HepG2 (cell line): ENCODE data around the gene PHRF1. TPM values are rescaled to one million over a fixed set of nuclear protein-coding genes. Genes with fewer than 3 reads are reported as not detected.

Source experiments
- AKAP8 ChIP-seq: sonication (generic); formaldehyde crosslinking; IDR thresholded peaks from 2 replicates; pipeline ENCODE4 v1.5.1; 2020; ENCODE audit warnings: mild to moderate bottlenecking, missing genetic modification reagents
- E2F2 ChIP-seq: sonication (generic); formaldehyde crosslinking; IDR thresholded peaks from 2 replicates; pipeline ENCODE4 v1.4.0; 2020; ENCODE audit warnings: missing genetic modification reagents, borderline replicate concordance
- HCFC1 ChIP-seq: fragments of 150-350 bp; IDR thresholded peaks from 2 replicates; pipeline ENCODE4 v1.6.1; 2014; ENCODE audit warnings: low read depth, low read length
- KAT7 ChIP-seq: IDR thresholded peaks from 2 replicates; pipeline ENCODE4 v1.6.1; 2018; ENCODE audit warnings: borderline replicate concordance, missing compliant biosample characterization
- MXD4 ChIP-seq: IDR thresholded peaks from 2 replicates; pipeline ENCODE4 v1.6.1; 2016; ENCODE audit warnings: mild to moderate bottlenecking, missing biosample characterization, missing genetic modification reagents
- NFIC ChIP-seq: IDR thresholded peaks from 2 replicates; pipeline ENCODE4 v1.6.1; 2012; ENCODE audit warnings: mild to moderate bottlenecking, low read length, inconsistent platforms
- ZBTB25 ChIP-seq: IDR thresholded peaks from 2 replicates; pipeline ENCODE4 v1.6.1; 2018; ENCODE audit warnings: missing genetic modification reagents
- ZC3H4 ChIP-seq: sonication (generic); formaldehyde crosslinking; IDR thresholded peaks from 2 replicates; pipeline ENCODE4 v1.4.0; 2020; ENCODE audit warnings: missing genetic modification reagents, borderline replicate concordance
- ZFP36L2 ChIP-seq: sonication (generic); formaldehyde crosslinking; IDR thresholded peaks from 2 replicates; pipeline ENCODE4 v1.4.0; 2020; ENCODE audit warnings: missing genetic modification reagents
- ZFP62 ChIP-seq: sonication (generic); formaldehyde crosslinking; IDR thresholded peaks from 2 replicates; pipeline ENCODE4 v1.4.0; 2020; ENCODE audit warnings: missing genetic modification reagents
- ZNF230 ChIP-seq: sonication (generic); formaldehyde crosslinking; IDR thresholded peaks from 2 replicates; pipeline ENCODE4 v1.4.0; 2020; ENCODE audit warnings: mild to moderate bottlenecking, missing genetic modification reagents
- ZNF468 ChIP-seq: sonication (generic); formaldehyde crosslinking; IDR thresholded peaks from 2 replicates; pipeline ENCODE4 v1.8.0; 2022; ENCODE audit warnings: mild to moderate bottlenecking, moderate library complexity, missing genetic modification reagents
- ZNF503 ChIP-seq: sonication (generic); formaldehyde crosslinking; IDR thresholded peaks from 2 replicates; pipeline ENCODE4 v1.4.0; 2020; ENCODE audit warnings: missing genetic modification reagents
- ZNF766 ChIP-seq: sonication (generic); formaldehyde crosslinking; IDR thresholded peaks from 2 replicates; pipeline ENCODE4 v1.5.0; 2020; ENCODE audit warnings: missing genetic modification reagents, borderline replicate concordance
- ZNF83 ChIP-seq: sonication (generic); formaldehyde crosslinking; IDR thresholded peaks from 2 replicates; pipeline ENCODE4 v1.4.0; 2020; ENCODE audit warnings: missing genetic modification reagents, mild to moderate bottlenecking, borderline replicate concordance
- ZSCAN21 ChIP-seq: sonication (generic); formaldehyde crosslinking; IDR thresholded peaks from 2 replicates; pipeline ENCODE4 v1.8.0; 2022; ENCODE audit warnings: mild to moderate bottlenecking, missing genetic modification reagents, moderate library complexity, borderline replicate concordance
- polyA plus RNA-seq, 8 experiments: library from polyadenylated mRNA; depleted of rRNA in 3 of 8; stranded (reverse) in 7 of 8; unstranded in 1 of 8; fragments of >200 nt; fragmentation: Illumina TruSeq in 4 of 8; extraction: Trizol in 4 of 8; gene quantifications; 2 replicates each; pipeline versions ENCODE4 v1.2.1 to v1.2.3, GENCODE V29; 2011 to 2016; ENCODE audit warnings: low read depth in 4 of 8, missing spikeins in 1 of 8, mixed read lengths in 1 of 8; ENCODE audit not compliant: insufficient read depth in 1 of 8
- total RNA-seq, 5 experiments: library from RNA; depleted of rRNA; stranded (reverse); fragments of >200 nt; fragmentation: Illumina TruSeq; extraction: Trizol; gene quantifications; 2 replicates each; pipeline ENCODE4 v1.2.3, GENCODE V29; 2016; ENCODE audit warnings: low read depth in 1 of 5
- TF ChIP-seq, protein P1 (sequence below): sonication (generic); formaldehyde crosslinking; IDR thresholded peaks from 2 replicates; pipeline ENCODE4 v1.9.0; 2021; ENCODE audit warnings: mild to moderate bottlenecking, missing genetic modification reagents
- TF ChIP-seq, protein P2 (sequence below): sonication (generic); formaldehyde crosslinking; IDR thresholded peaks from 2 replicates; pipeline ENCODE4 v1.4.0; 2020; ENCODE audit warnings: mild to moderate bottlenecking, missing genetic modification reagents
- TF ChIP-seq, protein P3 (sequence below): sonication (generic); formaldehyde crosslinking; IDR thresholded peaks from 2 replicates; pipeline ENCODE4 v1.4.0; 2020; ENCODE audit warnings: missing genetic modification reagents

PHRF1 gene
- total and polyA plus RNA-seq, 2 of the 13 experiments (the other 11 are each of a cell fraction or from before 2014, with no cell fraction given): 8.2 to 16.7 TPM

DNA sequence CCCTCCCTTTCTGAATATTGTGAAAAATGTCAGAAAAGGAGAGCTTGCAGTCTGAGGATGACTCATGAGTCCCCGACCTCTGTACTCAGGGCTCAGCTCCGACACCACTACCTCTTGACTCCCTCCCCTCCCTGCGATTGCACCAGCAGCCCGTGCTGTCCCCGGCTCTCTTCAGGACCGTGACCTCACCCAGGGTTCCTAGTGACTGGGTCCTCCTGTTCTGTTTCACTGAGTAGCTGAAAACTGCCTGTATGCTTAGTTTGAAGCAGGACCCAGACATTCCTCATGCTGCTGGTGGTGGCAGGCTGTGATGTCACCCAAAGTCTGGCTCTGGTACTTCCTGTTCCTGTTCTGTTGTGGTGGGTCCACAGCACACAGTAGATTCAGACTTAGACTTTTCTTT is 11.7 kb downstream of the PHRF1 start (continued):
- TF ChIP-seq E2F2 (CRISPR knock-in tag) (no peak), ZBTB25 (peak; percentile 85), ZNF503 (CRISPR knock-in tag) (no peak), ZNF766 (no peak), ZNF230 (no peak), ZC3H4 (CRISPR knock-in tag) (no peak), ZFP62 (CRISPR knock-in tag) (no peak), MXD4 (CRISPR knock-in tag) (peak; percentile 81), HCFC1 (no peak), ZNF83 (CRISPR knock-in tag) (no peak), KAT7 (CRISPR knock-in tag) (0 out of 2 replicates have a peak, but pooled peaks have one; percentile 47), ZSCAN21 (CRISPR knock-in tag) (peak; percentile 81), ZFP36L2 (CRISPR knock-in tag) (no peak), ZNF468 (CRISPR knock-in tag) (no peak), NFIC (no peak), AKAP8 (no peak)
- TF ChIP-seq, protein P1, sequence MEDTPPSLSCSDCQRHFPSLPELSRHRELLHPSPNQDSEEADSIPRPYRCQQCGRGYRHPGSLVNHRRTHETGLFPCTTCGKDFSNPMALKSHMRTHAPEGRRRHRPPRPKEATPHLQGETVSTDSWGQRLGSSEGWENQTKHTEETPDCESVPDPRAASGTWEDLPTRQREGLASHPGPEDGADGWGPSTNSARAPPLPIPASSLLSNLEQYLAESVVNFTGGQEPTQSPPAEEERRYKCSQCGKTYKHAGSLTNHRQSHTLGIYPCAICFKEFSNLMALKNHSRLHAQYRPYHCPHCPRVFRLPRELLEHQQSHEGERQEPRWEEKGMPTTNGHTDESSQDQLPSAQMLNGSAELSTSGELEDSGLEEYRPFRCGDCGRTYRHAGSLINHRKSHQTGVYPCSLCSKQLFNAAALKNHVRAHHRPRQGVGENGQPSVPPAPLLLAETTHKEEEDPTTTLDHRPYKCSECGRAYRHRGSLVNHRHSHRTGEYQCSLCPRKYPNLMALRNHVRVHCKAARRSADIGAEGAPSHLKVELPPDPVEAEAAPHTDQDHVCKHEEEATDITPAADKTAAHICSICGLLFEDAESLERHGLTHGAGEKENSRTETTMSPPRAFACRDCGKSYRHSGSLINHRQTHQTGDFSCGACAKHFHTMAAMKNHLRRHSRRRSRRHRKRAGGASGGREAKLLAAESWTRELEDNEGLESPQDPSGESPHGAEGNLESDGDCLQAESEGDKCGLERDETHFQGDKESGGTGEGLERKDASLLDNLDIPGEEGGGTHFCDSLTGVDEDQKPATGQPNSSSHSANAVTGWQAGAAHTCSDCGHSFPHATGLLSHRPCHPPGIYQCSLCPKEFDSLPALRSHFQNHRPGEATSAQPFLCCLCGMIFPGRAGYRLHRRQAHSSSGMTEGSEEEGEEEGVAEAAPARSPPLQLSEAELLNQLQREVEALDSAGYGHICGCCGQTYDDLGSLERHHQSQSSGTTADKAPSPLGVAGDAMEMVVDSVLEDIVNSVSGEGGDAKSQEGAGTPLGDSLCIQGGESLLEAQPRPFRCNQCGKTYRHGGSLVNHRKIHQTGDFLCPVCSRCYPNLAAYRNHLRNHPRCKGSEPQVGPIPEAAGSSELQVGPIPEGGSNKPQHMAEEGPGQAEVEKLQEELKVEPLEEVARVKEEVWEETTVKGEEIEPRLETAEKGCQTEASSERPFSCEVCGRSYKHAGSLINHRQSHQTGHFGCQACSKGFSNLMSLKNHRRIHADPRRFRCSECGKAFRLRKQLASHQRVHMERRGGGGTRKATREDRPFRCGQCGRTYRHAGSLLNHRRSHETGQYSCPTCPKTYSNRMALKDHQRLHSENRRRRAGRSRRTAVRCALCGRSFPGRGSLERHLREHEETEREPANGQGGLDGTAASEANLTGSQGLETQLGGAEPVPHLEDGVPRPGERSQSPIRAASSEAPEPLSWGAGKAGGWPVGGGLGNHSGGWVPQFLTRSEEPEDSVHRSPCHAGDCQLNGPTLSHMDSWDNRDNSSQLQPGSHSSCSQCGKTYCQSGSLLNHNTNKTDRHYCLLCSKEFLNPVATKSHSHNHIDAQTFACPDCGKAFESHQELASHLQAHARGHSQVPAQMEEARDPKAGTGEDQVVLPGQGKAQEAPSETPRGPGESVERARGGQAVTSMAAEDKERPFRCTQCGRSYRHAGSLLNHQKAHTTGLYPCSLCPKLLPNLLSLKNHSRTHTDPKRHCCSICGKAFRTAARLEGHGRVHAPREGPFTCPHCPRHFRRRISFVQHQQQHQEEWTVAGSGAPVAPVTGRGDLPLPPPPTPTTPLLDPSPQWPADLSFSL (CRISPR knock-in tag): no peak
- TF ChIP-seq, protein P2, sequence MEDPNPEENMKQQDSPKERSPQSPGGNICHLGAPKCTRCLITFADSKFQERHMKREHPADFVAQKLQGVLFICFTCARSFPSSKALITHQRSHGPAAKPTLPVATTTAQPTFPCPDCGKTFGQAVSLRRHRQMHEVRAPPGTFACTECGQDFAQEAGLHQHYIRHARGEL (CRISPR knock-in tag): no peak
- TF ChIP-seq, protein P3, sequence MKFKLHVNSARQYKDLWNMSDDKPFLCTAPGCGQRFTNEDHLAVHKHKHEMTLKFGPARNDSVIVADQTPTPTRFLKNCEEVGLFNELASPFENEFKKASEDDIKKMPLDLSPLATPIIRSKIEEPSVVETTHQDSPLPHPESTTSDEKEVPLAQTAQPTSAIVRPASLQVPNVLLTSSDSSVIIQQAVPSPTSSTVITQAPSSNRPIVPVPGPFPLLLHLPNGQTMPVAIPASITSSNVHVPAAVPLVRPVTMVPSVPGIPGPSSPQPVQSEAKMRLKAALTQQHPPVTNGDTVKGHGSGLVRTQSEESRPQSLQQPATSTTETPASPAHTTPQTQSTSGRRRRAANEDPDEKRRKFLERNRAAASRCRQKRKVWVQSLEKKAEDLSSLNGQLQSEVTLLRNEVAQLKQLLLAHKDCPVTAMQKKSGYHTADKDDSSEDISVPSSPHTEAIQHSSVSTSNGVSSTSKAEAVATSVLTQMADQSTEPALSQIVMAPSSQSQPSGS: peak; percentile 87
